Frontal cortex (tissue), 4 donors: ENCODE data around the gene PSTPIP1. TPM values are rescaled to one million over a fixed set of nuclear protein-coding genes. Genes with fewer than 3 reads are reported as not detected.
A peak's percentile ranks its signal among the peaks of the same experiment; 100 is the strongest.
"Not testable (repeated sequence)": the region's sequence is repeated elsewhere in the genome, so short reads cannot be mapped to it uniquely, and the experiment has no call there.

Experiments used
- DNase-seq, 2 donors: peaks; one replicate each; pipeline ENCODE4 v3.0.0; 2012; ENCODE audit warnings: low spot score in 2 of 2
- FAIRE-seq: peaks from 2 replicates; lab custom pipeline; 2012; peaks lifted over from hg19 to GRCh38; lab: Jason Lieb, UNC
- total RNA-seq: library from RNA; depleted of rRNA; stranded (reverse); fragments of >200 nt; gene quantifications from one replicate; pipeline ENCODE4 v1.2.3, GENCODE V29; 2014
- donor health status: control.
- donor health status: control.
- donor health status: control.

Gene PSTPIP1
- 0.41 TPM for total RNA-seq

DNA sequence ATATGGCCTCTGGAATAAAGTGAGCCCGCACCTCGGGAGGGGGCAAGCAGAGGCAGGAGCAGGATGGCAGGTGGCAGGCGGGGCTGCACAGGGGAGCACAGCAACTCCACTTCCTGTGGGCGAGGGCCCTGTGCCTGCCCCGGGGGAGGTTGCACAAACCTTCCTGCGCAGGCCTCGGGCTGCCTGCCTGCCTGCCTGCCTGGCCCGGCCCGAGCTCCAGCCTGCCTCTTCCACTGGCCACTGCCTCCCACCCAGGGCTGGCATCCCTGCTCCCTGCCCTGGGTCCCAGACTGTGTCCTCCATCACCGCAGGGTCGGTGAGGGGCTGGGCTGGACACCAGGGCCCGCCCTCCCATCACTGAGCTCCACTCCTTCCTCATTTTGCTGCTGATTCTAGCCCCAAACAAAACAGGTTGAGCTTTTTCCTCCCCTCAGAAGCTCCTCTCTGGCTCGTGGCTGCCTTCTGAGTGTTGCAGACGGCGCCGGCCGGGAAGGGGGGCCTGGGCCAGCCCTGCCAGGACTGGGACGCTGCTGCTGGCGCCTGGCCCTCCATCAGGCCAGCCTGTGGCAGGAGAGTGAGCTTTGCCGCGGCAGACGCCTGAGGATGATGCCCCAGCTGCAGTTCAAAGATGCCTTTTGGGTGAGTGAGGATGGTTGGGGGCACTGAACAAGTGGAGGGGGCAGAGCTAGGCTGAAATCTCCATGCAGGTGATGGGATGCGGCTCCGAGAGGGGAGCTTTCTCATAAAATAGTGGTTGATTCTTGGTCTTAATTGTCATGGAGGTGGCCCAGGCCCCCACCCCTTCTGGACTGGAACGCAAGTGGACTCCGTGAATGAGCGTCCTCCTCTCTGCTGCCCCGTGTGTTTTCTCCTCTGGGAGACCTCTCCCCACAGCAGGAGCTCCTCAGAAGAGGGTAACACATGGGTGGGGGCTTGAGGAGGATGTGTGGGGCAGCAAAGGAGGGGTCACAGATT lies at the start of gene PSTPIP1:
Gene PSTPIP1, plus strand, starts transcription at position 156 of the 975 bp plus-strand sequence. Its CDS starts 448 bp downstream, at position 604.
- DNase-seq (peak; percentile 35 to 60), FAIRE-seq (no peak)

DNA sequence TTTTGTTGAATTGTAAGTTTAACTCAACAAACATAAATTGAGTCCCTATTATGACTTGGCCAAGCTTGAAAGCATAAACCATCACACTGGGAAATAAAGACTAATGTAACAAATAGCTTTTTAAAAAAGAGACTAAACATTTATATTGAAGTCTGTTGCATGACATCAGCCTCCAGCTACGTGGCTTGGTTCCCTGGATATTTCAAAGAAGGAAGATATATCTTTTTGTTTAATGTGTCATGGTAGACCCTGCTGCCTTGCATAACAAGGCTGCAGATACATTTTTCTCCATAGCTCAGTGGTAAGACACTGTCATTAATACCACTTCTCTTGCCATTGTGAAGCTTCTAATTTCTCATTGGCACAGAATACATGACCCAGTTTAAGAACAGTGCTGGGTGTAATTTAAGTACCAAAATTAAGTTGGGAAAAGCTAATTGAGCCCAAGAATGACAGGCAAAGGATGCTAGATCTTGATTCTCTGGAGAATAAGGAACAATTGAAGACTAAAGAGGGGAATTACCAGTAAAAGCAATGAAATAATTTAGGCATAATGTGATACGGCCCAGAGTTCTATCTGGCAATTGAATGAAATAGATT lies 49.3 kb upstream of the PSTPIP1 start:
- no peak for FAIRE-seq
- DNase-seq, result no peak

DNA sequence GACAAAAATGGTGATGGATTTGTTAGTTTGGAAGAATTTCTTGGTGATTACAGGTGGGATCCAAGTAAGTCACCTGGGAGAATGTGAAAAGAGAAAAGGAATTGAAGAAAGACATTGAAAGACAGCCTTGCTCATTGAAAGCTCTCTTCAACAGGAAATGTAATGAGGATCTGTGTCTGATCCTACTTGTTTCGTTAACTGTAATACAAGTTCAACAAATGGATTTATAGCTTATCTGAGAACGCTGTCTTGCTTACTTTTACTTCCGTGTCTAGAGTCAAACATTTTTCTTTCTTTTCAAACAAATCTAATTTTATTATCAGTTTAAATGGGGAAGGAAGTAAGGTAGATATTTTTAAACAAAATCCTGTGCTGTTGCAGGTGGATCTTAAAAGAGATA lies 47.5 kb upstream of the PSTPIP1 start:
- FAIRE-seq, result no peak

DNA sequence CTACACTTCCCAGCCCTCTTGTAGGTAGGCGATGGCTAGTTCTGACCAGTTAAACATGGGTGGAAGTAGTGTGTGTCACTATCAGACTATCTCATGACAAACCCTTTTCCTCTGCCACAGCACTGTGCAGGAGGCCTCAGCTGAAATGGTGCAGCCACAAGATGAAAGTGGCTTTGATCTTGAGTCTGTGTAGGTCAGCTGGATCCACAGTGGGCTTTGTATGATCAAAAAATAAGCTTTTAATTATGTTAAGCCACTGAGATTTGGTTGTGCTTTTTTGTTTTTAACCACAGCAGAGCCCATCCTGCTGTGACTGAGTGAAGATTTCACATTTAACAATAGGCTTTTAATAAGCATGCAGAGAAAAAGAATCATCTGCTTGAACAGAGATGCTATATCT lies 43.7 kb upstream of the PSTPIP1 start:
- FAIRE-seq, result no peak
- DNase-seq, result no peak

More for the DNA sequence above, 47.5 kb upstream of the PSTPIP1 start:
- DNase-seq, result no peak

DNA sequence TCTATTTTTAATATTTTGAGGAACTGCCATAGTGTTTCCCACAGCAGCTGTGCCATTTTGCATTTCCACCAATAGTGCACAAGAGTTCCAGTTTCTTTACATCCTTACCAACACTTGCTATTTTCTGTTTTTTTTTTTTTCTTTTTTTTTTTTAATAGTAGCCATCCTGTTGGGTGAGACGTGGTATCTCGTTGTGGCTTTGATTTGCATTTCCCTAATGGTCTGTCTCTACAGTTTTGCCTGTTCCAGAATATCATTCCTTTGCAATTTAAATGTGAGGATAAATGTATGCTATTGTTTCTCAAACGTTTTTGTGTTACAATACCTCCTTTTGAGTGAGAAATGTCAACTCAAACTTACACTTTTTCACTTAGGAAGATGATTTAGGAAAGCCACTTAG lies 41.0 kb upstream of the PSTPIP1 start:
- no peak for FAIRE-seq
- no peak for DNase-seq

DNA sequence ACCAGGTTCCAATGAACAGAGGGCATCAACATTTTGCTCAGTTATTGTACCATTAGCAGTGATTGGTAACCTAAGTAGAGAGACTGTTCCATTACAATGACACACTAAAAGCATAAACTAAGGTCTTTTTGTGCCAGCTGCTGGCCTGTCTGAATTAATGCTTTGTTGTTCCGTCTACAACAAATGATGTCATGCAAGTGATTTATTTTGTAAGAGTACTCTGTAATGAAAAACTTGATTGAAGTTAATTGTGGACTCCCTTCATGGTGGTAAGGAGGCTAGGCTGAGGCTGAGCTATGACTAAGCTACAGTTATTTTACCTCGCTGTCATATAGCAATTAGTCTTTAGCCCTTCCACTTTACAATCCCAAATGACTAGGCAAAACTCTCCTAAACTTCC lies 40.2 kb upstream of the PSTPIP1 start:
- peak; percentile 21 for FAIRE-seq
- no peak for DNase-seq

DNA sequence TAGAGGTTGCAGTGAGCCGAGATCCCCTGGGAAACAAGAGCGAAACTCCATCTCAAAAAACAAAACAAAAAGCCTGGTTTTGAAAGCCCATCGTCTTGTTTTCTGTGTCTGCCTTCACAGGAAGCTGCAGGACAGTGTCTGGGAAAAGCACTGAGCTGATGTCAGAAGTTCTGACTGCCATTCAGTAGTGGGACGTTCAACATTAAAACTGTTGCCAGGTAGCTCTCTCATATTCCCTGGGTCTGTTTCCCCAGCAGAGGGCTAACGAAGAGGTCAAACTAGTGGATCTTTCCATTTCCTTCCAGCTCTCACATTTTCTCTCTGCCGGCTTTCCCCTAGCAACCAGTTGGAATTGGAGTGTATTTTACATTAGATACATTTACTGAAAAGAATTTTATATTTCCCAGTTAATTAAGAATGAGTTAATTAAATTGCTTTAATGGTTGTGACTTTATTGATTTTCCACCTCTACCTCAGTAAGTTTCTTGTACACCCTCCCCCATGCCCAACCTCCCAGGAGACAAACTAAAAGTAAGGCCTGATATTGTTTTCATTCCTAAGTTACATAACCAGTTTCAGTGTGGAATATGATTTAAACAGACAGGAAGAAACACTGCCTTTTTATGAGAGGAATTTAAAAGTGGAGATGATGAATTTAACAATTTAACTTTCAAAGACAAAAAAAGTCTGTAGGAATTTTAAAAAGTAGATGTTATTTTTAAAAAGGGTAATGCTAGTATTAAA lies 33.5 kb upstream of the PSTPIP1 start:
- FAIRE-seq, result no peak
- DNase-seq, result no peak

DNA sequence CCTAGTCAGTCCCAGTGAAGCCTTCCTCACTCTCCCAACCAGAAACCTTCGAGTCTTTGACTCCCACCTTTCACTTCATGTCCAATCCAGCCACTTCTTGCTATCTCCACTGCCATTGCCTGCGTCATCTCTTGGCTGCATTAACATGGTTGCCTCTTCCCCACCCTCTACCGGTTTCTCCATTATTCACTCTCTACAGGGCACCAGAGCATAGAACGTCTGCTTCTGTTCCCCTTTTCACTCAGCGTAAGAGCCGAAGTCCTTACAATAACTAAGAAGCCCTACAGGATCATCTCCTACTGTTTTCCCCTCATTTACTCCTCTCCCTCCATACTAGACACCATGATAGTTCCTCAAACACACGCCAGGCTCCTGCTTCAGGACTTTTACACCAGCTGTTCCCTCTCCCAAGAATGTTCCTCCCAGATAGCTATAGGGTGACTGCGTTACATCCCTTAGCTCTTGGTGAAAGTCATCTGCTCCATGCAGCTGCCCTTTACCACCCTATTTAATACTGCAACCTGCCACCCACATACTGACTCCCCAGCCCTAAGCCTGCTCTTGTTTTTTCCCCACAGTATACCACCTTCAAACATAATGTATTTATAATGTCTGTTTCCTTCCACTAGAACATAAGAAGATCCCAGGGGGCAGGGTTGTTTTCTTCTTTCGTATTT lies 32.5 kb upstream of the PSTPIP1 start:
- FAIRE-seq, result no peak
- DNase-seq, result no peak

DNA sequence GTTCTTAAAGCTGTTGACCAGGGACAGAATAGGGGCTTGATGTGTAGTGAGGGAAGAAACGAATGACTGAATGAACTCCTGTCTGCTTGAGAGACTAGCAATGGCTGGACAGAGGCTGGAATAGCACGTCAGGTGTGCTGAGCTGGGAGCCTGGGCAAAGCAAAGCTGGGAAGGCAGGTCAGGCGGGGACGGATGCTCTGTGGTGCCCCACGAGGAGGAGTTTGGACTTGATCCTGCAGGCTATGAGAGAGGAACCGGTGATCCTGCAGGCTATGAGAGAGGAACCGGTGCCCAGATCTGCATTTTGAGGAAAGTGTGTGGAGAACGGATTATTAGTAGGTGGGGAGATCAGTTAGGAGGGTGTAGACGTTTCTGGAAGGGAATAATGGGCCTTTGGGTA lies 31.3 kb upstream of the PSTPIP1 start:
- FAIRE-seq, result no peak
- DNase-seq, result no peak

DNA sequence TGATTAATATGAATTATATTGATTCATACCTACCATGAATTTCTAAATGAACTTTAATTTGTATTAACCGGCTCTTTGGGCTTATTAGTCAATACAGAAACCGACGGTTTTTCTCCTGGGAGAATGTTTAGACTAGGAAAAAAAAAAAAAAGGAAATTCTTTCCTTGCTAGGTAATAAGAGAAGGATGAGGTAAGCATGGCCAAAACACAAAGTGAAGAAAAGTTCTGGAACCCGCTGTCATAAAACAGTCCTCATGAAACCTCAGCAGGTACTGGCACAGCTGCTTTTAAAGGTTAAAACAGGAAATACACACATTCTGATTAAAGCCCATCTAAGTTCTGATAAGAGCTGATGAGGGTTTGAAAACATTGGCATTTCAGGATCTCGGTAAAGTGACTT lies 30.8 kb upstream of the PSTPIP1 start:
- DNase-seq (no peak), FAIRE-seq (no peak)

DNA sequence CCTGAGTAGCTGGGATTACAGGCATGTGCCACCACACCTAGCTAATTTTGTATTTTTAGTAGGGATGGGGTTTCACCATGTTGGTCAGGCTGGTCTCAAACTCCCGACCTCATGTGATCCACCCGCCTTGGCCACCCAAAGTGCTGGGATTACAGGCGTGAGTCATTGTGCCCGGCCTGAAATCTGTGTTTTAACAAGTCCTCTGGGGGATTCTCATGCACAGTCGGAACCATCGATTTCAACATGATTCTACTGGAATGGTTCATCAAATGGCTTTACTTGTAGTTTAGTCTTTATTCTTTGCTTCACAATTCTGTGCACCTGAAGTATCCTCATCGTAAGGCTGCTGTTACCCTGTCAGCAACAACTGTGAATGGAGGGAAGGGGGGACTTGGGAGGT lies 28.9 kb upstream of the PSTPIP1 start:
- DNase-seq, FAIRE-seq: not testable (repeated sequence)

DNA sequence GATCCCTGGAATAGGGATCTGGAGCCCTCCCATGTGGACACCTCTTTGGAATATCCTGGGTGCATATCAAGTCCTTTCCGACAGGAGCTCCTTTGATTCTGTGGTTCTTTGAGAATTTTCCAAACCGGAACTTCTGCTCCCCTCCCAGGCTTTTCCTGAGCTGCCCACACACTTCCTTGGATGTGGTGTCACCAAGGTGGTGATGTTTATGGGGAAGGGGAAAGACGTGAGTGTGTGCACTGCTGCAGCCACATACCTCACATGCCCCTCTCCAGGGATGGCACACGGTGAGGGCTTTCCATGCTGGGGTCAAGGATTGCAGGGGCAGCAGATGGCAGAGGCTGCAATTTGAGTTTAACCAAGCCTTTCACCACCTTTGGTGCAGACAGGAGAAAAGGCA lies 27.9 kb upstream of the PSTPIP1 start:
- FAIRE-seq, result no peak
- DNase-seq, result no peak

DNA sequence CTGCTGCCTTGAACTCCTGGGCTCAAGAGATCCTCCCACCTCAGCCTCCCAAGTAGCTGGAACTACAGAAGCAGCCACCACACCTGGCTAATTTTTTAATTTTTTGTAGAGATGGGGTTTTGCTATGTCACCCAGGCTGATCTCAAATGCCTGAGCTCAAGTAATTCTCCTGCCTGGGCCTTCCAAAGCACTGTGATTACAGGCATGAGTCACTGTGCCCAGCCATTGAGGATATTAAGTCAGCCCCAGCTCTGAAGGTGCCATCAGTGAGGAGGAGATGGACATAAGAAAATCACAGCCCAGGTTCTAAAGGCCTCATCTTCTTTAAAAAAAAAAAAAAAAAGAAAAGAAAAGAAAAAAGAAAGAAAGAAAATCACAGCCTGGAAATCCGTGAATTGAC lies 26.6 kb upstream of the PSTPIP1 start:
- DNase-seq (no peak), FAIRE-seq (no peak)

DNA sequence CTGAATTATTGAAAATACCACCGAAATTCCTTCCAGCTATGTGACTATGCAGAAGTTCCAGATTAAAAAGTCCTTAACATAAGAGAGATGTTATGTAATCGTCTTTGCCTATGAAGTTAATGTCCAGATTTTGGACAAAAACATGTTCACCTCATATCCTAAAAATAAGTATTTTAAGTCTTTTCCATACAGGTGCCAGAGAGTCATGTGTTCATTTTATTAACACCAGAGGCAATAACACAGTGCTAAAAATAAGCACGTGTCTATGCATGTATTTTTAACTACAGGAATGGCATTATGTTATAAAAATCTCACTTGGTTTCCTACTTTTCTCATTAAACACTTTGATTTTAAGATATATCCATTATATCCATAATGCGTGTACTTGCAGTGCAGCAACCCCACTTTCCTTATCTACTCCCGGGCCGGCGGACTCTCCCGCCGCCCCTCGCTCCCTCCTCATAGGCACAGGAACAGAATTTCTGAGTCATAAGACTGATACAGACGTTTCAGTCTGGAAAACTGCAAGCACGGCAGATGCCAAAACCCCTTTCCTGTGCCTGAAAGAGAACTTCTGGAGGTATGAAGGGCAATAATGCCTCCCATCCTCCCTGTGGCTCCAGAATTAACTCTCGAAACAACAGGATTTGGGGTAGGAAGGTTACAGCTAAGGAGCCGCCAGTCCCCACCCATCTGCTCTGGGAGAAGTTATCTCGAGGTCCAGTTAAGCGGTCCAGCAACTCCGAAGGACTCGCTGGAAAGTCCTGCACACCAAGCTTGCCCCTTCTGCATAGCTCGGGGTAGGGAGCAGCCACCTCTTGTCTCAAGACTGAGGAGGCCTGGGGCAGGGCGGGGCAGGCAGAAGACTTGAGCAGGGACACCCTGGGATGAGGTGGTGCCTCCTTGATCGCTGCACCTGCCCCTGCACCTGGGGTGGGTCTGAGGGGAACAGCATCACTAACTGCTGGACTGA lies 22.3 kb upstream of the PSTPIP1 start:
- no peak for FAIRE-seq
- no peak for DNase-seq

DNA sequence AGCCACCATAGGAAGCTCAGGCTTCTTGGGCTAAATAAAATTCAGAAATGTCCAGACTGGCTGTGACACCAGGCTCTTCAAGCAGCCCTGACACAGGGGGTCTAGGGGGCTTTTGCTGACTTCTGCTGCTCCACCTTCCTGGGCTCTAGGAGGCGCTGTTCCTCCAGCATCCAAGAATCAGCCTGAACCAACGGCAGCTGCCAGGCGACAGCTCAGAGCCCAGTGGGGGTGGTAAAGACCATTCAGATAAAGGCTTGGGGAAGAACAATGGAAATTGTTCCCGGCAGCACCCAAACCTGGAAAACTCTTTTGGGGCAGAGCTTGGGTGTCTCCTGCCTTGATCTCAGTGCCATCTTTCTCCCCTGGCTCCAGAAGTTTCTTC lies 21.6 kb upstream of the PSTPIP1 start:
- FAIRE-seq, result no peak
- peak in 1 of 2 donors; percentile 39 for DNase-seq

DNA sequence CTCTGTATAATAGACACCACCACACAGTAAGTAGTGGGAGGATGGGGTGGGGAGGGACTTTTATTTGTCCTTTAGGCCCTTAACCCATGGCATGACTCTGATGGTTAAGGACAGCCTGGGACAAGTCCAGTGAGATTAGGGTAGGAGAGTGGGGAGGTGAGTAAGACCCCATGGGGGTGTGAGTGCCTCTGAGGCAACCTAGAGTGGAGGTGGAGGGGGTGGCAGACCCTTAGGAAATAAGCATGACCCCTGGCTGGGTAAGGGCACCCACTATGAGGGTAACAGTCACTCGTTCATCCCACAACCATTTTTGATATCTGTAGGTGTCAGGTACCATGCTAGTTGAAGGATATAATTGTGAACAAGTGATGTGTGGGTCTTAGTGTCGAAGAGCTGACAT lies 21.0 kb upstream of the PSTPIP1 start:
- FAIRE-seq (no peak), DNase-seq (no peak)

DNA sequence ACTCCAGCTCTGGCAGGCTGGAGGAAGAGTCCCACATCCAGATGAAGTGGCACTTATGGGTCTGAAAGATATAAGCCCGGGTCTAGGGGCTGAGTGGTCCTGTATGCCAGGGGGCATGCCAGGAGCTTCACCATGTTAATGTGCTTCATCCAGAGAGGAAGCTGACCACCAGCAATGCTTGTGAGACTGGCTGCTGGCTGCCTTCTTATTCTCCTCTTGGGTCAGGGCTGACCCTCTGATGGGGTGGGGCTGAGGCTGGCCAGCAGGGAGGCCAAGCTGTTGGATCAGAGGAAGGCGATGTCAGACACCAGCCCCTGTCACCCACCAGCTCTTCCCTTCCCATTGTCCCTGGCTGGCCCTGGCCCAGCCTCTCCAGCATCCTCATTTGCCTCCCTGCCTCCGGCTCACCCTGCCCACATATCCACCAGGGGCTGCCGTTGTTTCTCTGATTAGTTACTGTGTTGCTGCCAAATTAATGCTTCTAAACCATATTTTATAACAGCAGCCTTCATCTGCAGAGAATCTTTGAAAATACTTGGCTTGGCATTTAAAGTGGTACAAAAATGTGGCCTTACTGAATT lies 20.4 kb upstream of the PSTPIP1 start:
- FAIRE-seq (no peak), DNase-seq (no peak)

DNA sequence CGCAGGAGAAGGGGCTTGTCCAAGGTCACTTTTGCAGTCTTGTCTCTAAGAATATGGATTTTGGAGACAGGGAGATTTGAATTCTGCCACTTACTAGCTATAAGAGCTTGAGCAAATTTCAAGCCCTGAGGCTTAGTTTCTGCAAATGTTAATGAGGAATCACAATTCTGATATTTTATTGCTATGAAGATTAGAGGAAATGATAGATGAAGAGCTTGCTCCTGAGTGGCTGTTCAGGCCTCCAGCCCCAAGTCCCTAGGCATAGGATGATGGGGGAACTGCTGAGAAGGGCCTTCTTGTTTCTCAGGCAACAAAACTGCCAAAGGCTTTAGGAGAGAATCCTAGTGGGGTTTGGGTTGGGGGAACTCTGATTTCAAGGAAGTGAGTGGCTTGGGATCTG lies 18.8 kb upstream of the PSTPIP1 start:
- FAIRE-seq (no peak), DNase-seq (no peak)
